MM.1S (cell line): Measurements from ENCODE around the gene EMP2.

Experiments
- DNase-seq: peaks from one replicate; pipeline ENCODE4 v3.0.0-alpha.2; 2015
- H2AFZ ChIP-seq: fragments of 300-600 bp; sonication (generic); 2 replicates; pipeline ENCODE4 v1.6.0; 2016; ENCODE audit warnings: antibody characterized with exemption, low read length
- H3F3A ChIP-seq: fragments of 300-600 bp; sonication (generic); 2 replicates; pipeline ENCODE4 v1.6.1; 2016; ENCODE audit warnings: mild to moderate bottlenecking, antibody characterized with exemption, low read length, moderate library complexity, mixed read lengths; ENCODE audit not compliant: insufficient read depth
- H3K27ac ChIP-seq: fragments of 300-600 bp; sonication (generic); 2 replicates; pipeline ENCODE4 v1.5.1; 2016; ENCODE audit warnings: mild to moderate bottlenecking, low read length
- H3K27me3 ChIP-seq: fragments of 300-600 bp; sonication (generic); replicated peaks from 2 replicates; pipeline ENCODE4 v1.6.0; 2016; ENCODE audit warnings: low read length; ENCODE audit not compliant: insufficient read depth
- H3K36me3 ChIP-seq: fragments of 300-600 bp; sonication (generic); replicated peaks from 2 replicates; pipeline ENCODE4 v1.6.1; 2016; ENCODE audit warnings: mild to moderate bottlenecking, low read length, mixed read lengths; ENCODE audit not compliant: insufficient read depth
- H3K4me1 ChIP-seq: fragments of 300-600 bp; sonication (generic); 2 replicates; pipeline ENCODE4 v1.6.1; 2016; ENCODE audit warnings: low read length, mixed read lengths
- H3K4me2 ChIP-seq: fragments of 300-600 bp; sonication (generic); 2 replicates; pipeline ENCODE4 v1.6.0; 2016; ENCODE audit warnings: low read depth, low read length
- H3K4me3 ChIP-seq: fragments of 300-600 bp; sonication (generic); 2 replicates; pipeline ENCODE4 v1.5.1; 2016; ENCODE audit warnings: low read length, mixed read lengths
- H3K79me2 ChIP-seq: fragments of 300-600 bp; sonication (generic); 2 replicates; pipeline ENCODE4 v1.6.1; 2016; ENCODE audit warnings: mixed run types, low read length, mixed read lengths
- H3K9ac ChIP-seq: fragments of 300-600 bp; sonication (generic); 2 replicates; pipeline ENCODE4 v1.6.1; 2016; ENCODE audit warnings: low read length, mixed read lengths
- H3K9me2 ChIP-seq: fragments of 300-600 bp; sonication (generic); replicated peaks from 2 replicates; pipeline ENCODE4 v1.6.1; 2016; ENCODE audit warnings: mild to moderate bottlenecking, low read length, mixed read lengths; ENCODE audit not compliant: insufficient read depth
- H3K9me3 ChIP-seq: fragments of 300-600 bp; sonication (generic); replicated peaks from 2 replicates; pipeline ENCODE4 v1.6.1; 2016; ENCODE audit warnings: mild to moderate bottlenecking, low read length, mixed read lengths; ENCODE audit not compliant: insufficient read depth
- H4K20me1 ChIP-seq: fragments of 300-600 bp; sonication (generic); 2 replicates; pipeline ENCODE4 v1.6.1; 2016; ENCODE audit warnings: mild to moderate bottlenecking, low read length, moderate library complexity, mixed read lengths; ENCODE audit not compliant: insufficient read depth
- EZH2 ChIP-seq: fragments of 300-600 bp; sonication (generic); optimal IDR thresholded peaks from 2 replicates; pipeline ENCODE3; 2017; ENCODE audit warnings: low read depth, mild to moderate bottlenecking, antibody characterized with exemption, low read length, mixed read lengths
- EZH2phosphoT487 ChIP-seq: fragments of 300-600 bp; sonication (generic); IDR thresholded peaks from 2 replicates; pipeline ENCODE4 v1.6.1; 2018; ENCODE audit warnings: antibody characterized with exemption, low read length
- TF ChIP-seq, protein P1 (sequence below): fragments of 300-600 bp; sonication (generic); IDR thresholded peaks from 2 replicates; pipeline ENCODE4 v1.5.1; 2016; ENCODE audit warnings: antibody characterized with exemption, low read length, mixed read lengths

The EMP2 gene

DNA sequence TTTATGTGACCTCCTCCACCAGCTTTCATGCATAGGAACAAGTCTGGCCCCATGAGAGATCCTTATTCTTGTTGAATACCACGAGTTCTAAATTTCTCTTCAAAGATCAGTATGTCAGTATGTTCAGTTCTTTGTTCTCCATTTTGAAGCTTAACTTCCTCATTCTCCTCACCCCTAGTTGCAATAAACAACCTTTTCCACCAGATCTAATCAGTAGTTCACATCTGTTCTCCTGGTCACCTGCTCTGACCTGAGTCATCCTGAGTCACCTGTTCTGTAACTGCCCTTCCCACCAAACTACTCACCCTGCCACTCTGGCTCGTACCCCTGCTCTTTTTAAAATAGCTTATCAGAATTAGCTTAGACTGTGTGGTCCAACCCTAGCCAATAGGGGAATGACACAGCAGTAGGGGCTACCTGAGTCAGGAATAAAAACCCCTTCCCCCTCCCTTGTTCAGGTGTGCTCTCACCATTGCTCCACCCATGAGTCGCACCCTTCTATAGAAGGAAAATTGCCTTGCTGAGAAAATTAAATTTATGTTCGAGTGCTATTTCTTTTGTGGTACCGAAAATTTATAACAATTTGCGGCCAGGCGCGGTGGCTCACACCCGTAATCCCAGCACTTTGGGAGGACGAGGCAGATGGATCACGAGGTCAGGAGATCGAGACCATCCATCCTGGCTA lies 94.6 kb downstream of the EMP2 start:
- Histone ChIP-seq H3K36me3 (no peaks in the 10 kb centered on the region), H3K27ac (no peak overlapping the region)
- DNase-seq, result no peak

DNA sequence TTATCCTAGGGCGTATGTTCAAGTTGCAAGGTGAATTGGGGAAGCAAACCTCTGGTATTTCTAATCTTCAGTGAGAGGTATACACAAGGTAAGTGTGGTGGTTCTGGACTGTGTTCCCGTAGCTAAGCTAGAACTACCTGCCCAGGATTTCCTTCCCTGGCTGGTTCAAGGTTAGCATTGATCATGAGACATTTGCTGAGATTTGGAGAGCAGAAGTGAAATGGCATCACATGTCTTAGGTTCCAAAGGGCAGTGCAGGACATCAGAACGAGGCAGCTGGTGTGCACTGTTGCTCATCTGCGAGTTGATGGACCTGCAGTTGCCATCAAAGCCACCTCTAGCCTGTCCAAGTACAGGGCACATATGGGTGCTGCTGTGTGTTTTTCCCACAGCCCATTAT lies 95.2 kb downstream of the EMP2 start:
- no peaks in the 10 kb centered on the region for H3K4me1 ChIP-seq
- TF ChIP-seq, protein P1, sequence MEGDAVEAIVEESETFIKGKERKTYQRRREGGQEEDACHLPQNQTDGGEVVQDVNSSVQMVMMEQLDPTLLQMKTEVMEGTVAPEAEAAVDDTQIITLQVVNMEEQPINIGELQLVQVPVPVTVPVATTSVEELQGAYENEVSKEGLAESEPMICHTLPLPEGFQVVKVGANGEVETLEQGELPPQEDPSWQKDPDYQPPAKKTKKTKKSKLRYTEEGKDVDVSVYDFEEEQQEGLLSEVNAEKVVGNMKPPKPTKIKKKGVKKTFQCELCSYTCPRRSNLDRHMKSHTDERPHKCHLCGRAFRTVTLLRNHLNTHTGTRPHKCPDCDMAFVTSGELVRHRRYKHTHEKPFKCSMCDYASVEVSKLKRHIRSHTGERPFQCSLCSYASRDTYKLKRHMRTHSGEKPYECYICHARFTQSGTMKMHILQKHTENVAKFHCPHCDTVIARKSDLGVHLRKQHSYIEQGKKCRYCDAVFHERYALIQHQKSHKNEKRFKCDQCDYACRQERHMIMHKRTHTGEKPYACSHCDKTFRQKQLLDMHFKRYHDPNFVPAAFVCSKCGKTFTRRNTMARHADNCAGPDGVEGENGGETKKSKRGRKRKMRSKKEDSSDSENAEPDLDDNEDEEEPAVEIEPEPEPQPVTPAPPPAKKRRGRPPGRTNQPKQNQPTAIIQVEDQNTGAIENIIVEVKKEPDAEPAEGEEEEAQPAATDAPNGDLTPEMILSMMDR, result no peak
- TF ChIP-seq EZH2phosphoT487 (no peak), EZH2 (no peak)
- H3K9me2 ChIP-seq, result no peaks in the 10 kb centered on the region
- no peaks in the 10 kb centered on the region for H3K27me3 ChIP-seq
- H3K4me2 ChIP-seq, result no peak overlapping the region
- no peaks in the 10 kb centered on the region for H3K36me3 ChIP-seq
- no peak overlapping the region for H2AFZ ChIP-seq
- no peak overlapping the region for H3K9ac ChIP-seq
- H3F3A ChIP-seq, result no peaks in the 10 kb centered on the region
- no peak for DNase-seq
- no peak overlapping the region for H3K4me3 ChIP-seq
- no peaks in the 10 kb centered on the region for H3K9me3 ChIP-seq
- no peak overlapping the region for H3K27ac ChIP-seq
- no peaks in the 10 kb centered on the region for H3K79me2 ChIP-seq
- no peaks in the 10 kb centered on the region for H4K20me1 ChIP-seq

More for the DNA sequence above, 94.6 kb downstream of the EMP2 start:
- H3K9ac ChIP-seq, result no peak overlapping the region
- H3K4me3 ChIP-seq, result no peak overlapping the region
- H4K20me1 ChIP-seq, result no peaks in the 10 kb centered on the region
- no peaks in the 10 kb centered on the region for H3K27me3 ChIP-seq
- no peak overlapping the region for H2AFZ ChIP-seq
- no peaks in the 10 kb centered on the region for H3K79me2 ChIP-seq
- H3K9me2 ChIP-seq, result no peaks in the 10 kb centered on the region
- H3K9me3 ChIP-seq, result no peaks in the 10 kb centered on the region
- H3F3A ChIP-seq, result no peaks in the 10 kb centered on the region
- no peaks in the 10 kb centered on the region for H3K4me1 ChIP-seq
- no peak overlapping the region for H3K4me2 ChIP-seq
- no peak for TF ChIP-seq EZH2phosphoT487
- no peak for TF ChIP-seq EZH2
- TF ChIP-seq, protein P1, result no peak

DNA sequence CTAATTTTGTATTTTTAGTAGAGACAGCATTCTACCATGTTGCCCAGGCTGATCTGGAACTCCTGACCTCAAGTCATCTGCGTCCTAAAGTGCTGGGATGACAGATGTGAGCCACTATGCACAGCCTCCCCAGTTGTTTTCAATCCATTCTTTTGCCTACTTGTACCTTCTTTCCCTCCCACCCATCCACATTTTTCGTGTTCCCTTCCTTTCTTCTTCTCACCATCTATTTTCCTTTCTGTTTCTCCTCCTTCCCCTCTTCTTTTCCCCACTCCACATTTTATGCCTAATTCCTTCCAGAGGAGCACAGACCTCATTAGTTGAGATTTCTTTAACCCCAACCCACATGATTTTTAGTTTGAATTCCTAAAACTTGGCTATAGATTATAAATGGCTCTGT lies 100.2 kb downstream of the EMP2 start:
- Histone ChIP-seq H3K27ac (no peak overlapping the region), H3K4me2 (no peak overlapping the region), H3K9me2 (no peaks in the 10 kb centered on the region), H3K27me3 (no peaks in the 10 kb centered on the region), H3K4me1 (no peaks in the 10 kb centered on the region), H4K20me1 (no peaks in the 10 kb centered on the region), H3F3A (no peaks in the 10 kb centered on the region), H3K9me3 (no peaks in the 10 kb centered on the region), H3K36me3 (no peaks in the 10 kb centered on the region), H2AFZ (no peak overlapping the region), H3K4me3 (no peak overlapping the region), H3K79me2 (no peaks in the 10 kb centered on the region), H3K9ac (no peak overlapping the region)
- DNase-seq, result no peak
- TF ChIP-seq, protein P1, result no peak
- TF ChIP-seq EZH2 (no peak), EZH2phosphoT487 (no peak)
